Caco-2 (cell line): ENCODE results near the gene RYR1. TPM values are rescaled to one million over a fixed set of nuclear protein-coding genes. Genes with fewer than 3 reads are reported as not detected.

Experiments
- BruUV-seq: library from RNA; stranded (reverse); fragments of 400-500 nt; replicated peaks from 2 replicates; lab custom pipeline; 2021; lab: Mats Ljungman, UMichigan
- CTCF ChIA-PET: fragments of 300-600 bp; sonication (Branson Sonifier 250); formaldehyde crosslinking; loops from one replicate; lab custom pipeline; 2022; ENCODE audit warnings: antibody characterized with exemption; lab: Charles Lee
- POLR2A ChIA-PET: fragments of 300-600 bp; sonication (Branson Sonifier 250); formaldehyde crosslinking; loops from one replicate; lab custom pipeline; 2022; ENCODE audit warnings: antibody characterized with exemption; lab: Charles Lee
- DNase-seq, 2 experiments: peaks; one replicate each; pipeline versions ENCODE4 v3.0.0 to v3.0.0-alpha.2; 2020 to 2022
- H3K27me3 ChIP-seq: replicated peaks from 2 replicates; pipeline ENCODE4 v1.6.0; 2011; ENCODE audit warnings: low read length; ENCODE audit not compliant: control insufficient read depth, insufficient read depth
- H3K36me3 ChIP-seq: 2 replicates; pipeline ENCODE4 v1.5.1; 2011; ENCODE audit warnings: low read length; ENCODE audit not compliant: control insufficient read depth, insufficient read depth
- H3K4me1 ChIP-seq: fragments of 250-450 bp; sonication (Bioruptor Pico); 2 replicates; pipeline ENCODE4 v1.5.1; 2020; ENCODE audit warnings: mild to moderate bottlenecking
- H3K4me3 ChIP-seq: 2 replicates; pipeline ENCODE4 v1.5.1; 2011; ENCODE audit warnings: low read depth, mild to moderate bottlenecking, control low read depth, low read length
- H3K9me3 ChIP-seq: fragments of 250-450 bp; sonication (Bioruptor Pico); 2 replicates; pipeline ENCODE4 v1.5.1; 2020; ENCODE audit warnings: mild to moderate bottlenecking, moderate library complexity
- H3K27ac Mint-ChIP-seq: one replicate; pipeline ENCODE4 v1.8.0; 2022; ENCODE audit warnings: mixed read lengths; ENCODE audit not compliant: unreplicated experiment
- H3K27me3 Mint-ChIP-seq: one replicate; pipeline ENCODE4 v1.8.0; 2022; ENCODE audit warnings: mixed read lengths; ENCODE audit not compliant: insufficient read depth, unreplicated experiment
- H3K36me3 Mint-ChIP-seq: one replicate; pipeline ENCODE4 v1.8.0; 2022; ENCODE audit warnings: mild to moderate bottlenecking, mixed read lengths; ENCODE audit not compliant: insufficient read depth, unreplicated experiment
- H3K4me1 Mint-ChIP-seq: one replicate; pipeline ENCODE4 v1.8.0; 2022; ENCODE audit warnings: low read depth, mixed read lengths; ENCODE audit not compliant: unreplicated experiment
- H3K4me3 Mint-ChIP-seq: one replicate; pipeline ENCODE4 v1.8.0; 2022; ENCODE audit warnings: mild to moderate bottlenecking, moderate library complexity, mixed read lengths; ENCODE audit not compliant: unreplicated experiment
- H3K9me3 Mint-ChIP-seq: one replicate; pipeline ENCODE4 v1.8.0; 2022; ENCODE audit warnings: mixed read lengths; ENCODE audit not compliant: unreplicated experiment
- CTCF ChIP-seq, 2 experiments: fragments of 200-600 bp in 1 of 2; IDR thresholded peaks; 1 replicate in 1 of 2; 2 replicates in 1 of 2; pipeline versions ENCODE4 v1.5.1 to v1.8.0; 2011 to 2022; ENCODE audit warnings: antibody characterized with exemption in 1 of 2, control low read depth in 1 of 2, inconsistent platforms in 1 of 2, low read depth in 1 of 2, low read length in 1 of 2, mild to moderate bottlenecking in 1 of 2, moderate library complexity in 1 of 2; ENCODE audit not compliant: insufficient read depth in 1 of 2, severe bottlenecking in 1 of 2, unreplicated experiment in 1 of 2
- intact Hi-C: fragments of 100-400 bp; cut with micrococcal nuclease; formaldehyde crosslinking; loops from one replicate; pipeline ENCODE4 v1.10.0; 2022; ENCODE audit not compliant: unreplicated experiment
- total RNA-seq: library from RNA; stranded (reverse); gene quantifications from 2 replicates; pipeline ENCODE4 v1.2.3, GENCODE V29; 2022

Gene RYR1
- total RNA-seq, 1 experiment from 2014 or later = 5.6 TPM

- no peak overlapping the region for H3K4me3 Mint-ChIP-seq
Observed at GRCh38 chr19:38389957-38390924, 43.2 kb upstream of the RYR1 start.

DNA sequence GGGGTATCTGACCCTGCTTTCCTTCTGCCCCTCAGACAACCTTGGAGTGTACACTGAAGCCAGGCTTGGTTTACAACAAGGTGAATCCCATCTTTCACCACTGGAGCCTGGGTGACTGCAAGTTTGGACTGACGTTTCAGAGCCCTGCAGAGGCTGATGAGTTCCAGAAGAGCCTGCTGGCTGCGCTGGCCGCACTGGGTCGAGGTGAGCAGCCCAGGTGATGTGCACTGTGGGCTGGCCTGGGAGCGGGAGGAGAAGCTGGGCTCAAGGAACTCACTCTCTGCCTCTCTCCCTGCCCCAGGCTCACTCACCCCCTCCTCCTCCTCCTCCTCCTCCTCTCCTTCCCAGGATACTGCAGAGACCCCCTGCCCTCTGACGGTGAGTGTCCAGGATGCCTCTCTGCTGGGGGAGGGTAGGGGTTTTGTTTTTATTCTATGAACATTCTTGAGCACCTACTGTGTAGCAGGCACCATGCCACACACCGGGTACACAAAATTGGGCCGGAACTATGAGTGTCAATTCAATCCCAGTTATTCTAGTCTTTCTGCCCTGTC lies 41.5 kb upstream of the RYR1 start:
- ChIA-PET CTCF (no interaction called here), POLR2A (interaction anchor here (0.6 kb wide), 1 partner anchor 639 kb away, joined by 5 read pairs; no protein-coding TSS in a partner anchor)
- H3K4me3 ChIP-seq = no peak overlapping the region
- no peaks in the 10 kb centered on the region for H3K36me3 ChIP-seq
- peaks cover 20% of the 10 kb centered on the region for H3K4me1 ChIP-seq
- peaks cover 13% of the 10 kb centered on the region for H3K36me3 Mint-ChIP-seq
- peaks cover 23% of the 10 kb centered on the region for H3K4me1 Mint-ChIP-seq
- DNase-seq = no peak
- no TSS peak for BruUV-seq
- no peaks in the 10 kb centered on the region for H3K9me3 ChIP-seq
- no peaks in the 10 kb centered on the region for H3K27me3 Mint-ChIP-seq
- intact Hi-C loops = no loop called here
- no peak overlapping the region for H3K27ac Mint-ChIP-seq
- TF ChIP-seq CTCF (IDR thresholded peaks at IDR 0.05; ENCODE audit: insufficient read depth in 1 of 2, low read depth in 1 of 2, low read length in 1 of 2, severe bottlenecking in 1 of 2, unreplicated experiment in 1 of 2) = no peak
- H3K4me3 Mint-ChIP-seq = no peak overlapping the region
- H3K9me3 Mint-ChIP-seq = no peaks in the 10 kb centered on the region
- H3K27me3 ChIP-seq = no peaks in the 10 kb centered on the region

More at GRCh38 chr19:38389957-38390924, 43.2 kb upstream of the RYR1 start:
- TF ChIP-seq CTCF (IDR thresholded peaks at IDR 0.05; ENCODE audit: insufficient read depth in 1 of 2, low read depth in 1 of 2, low read length in 1 of 2, severe bottlenecking in 1 of 2, unreplicated experiment in 1 of 2) = no peak
- Mint-ChIP-seq H3K36me3 (peaks cover 18% of the 10 kb centered on the region), H3K27ac (no peak overlapping the region), H3K27me3 (no peaks in the 10 kb centered on the region), H3K9me3 (no peaks in the 10 kb centered on the region), H3K4me1 (peaks cover 23% of the 10 kb centered on the region)
- POLR2A ChIA-PET = interaction anchor here (0.5 to 1.4 kb wide), 4 partner anchors 14 to 459 kb away, joined by 3 to 8 read pairs (median 4); partner anchors contain the start of gene PSMD8
- Histone ChIP-seq H3K4me3 (no peak overlapping the region), H3K4me1 (peaks cover 29% of the 10 kb centered on the region), H3K27me3 (no peaks in the 10 kb centered on the region), H3K9me3 (no peaks in the 10 kb centered on the region), H3K36me3 (no peaks in the 10 kb centered on the region)
- CTCF ChIA-PET = interaction anchor here (0.6 to 1.1 kb wide), 2 partner anchors 13 to 30 kb away, joined by 4 to 7 read pairs; partner anchors contain the start of gene FAM98C
- peak in 1 of 2 experiments; percentile 28 for DNase-seq
- no TSS peak for BruUV-seq
- intact Hi-C loops = no loop called here

DNA sequence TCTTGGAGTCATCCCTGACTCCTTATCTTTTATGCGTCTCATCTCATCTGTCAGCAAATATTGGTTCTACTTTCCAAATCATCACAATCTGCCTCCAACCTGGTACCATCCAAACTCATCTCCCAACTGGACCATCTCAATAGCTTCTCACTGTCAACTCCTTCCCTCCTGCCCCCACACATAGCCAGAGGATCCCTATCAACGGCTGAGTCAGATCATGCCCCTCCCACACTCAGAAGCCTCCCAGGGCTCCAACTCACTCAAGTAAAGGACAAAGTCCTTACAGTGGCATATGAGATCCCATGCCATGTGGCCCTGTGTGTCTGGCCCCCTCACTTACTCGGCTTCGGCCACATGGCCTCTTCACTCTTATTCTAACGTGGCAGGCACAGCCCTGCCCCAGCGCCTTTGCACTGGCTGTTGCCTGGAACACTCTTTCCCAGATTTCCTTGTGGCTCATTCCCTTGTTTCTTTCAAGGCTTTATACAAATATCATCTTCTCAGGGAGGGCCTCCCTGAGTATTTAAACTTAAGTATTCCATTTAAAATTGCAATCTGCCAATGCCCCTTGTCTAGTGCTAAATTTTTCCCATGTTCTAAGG lies 40.7 kb upstream of the RYR1 start:
- no TSS peak for BruUV-seq
- Mint-ChIP-seq H3K27ac (peak overlapping the region; percentile 2), H3K36me3 (peaks cover 6% of the 10 kb centered on the region)

More for the DNA sequence above, 40.7 kb upstream of the RYR1 start:
- no peak overlapping the region for H3K4me3 ChIP-seq
- CTCF ChIA-PET = no interaction called here
- no peaks in the 10 kb centered on the region for H3K36me3 ChIP-seq
- TF ChIP-seq CTCF (IDR thresholded peaks at IDR 0.05; ENCODE audit: insufficient read depth in 1 of 2, low read depth in 1 of 2, low read length in 1 of 2, severe bottlenecking in 1 of 2, unreplicated experiment in 1 of 2) = no peak
- no peaks in the 10 kb centered on the region for H3K9me3 ChIP-seq
- no peaks in the 10 kb centered on the region for H3K9me3 Mint-ChIP-seq
- no peak overlapping the region for H3K4me3 Mint-ChIP-seq
- H3K27me3 Mint-ChIP-seq = no peaks in the 10 kb centered on the region
- POLR2A ChIA-PET = interaction anchor here (0.6 kb wide), 1 partner anchor 639 kb away, joined by 5 read pairs; no protein-coding TSS in a partner anchor
- peaks cover 17% of the 10 kb centered on the region for H3K4me1 ChIP-seq
- peak in 1 of 2 experiments; percentile 64 for DNase-seq
- intact Hi-C loops = no loop called here
- no peaks in the 10 kb centered on the region for H3K27me3 ChIP-seq
- peaks cover 16% of the 10 kb centered on the region for H3K4me1 Mint-ChIP-seq
